T1000 (cell line): ENCODE measurements around the gene FAM227A.
"Not testable (repeated sequence)": the region's sequence is repeated elsewhere in the genome, so short reads cannot be mapped to it uniquely, and the experiment has no call there.

Experiments
- DNase-seq: peaks from one replicate; lab custom pipeline; 2025; ENCODE audit warnings: mixed read lengths; lab: John Stamatoyannopoulos, UW

Gene FAM227A

DNA sequence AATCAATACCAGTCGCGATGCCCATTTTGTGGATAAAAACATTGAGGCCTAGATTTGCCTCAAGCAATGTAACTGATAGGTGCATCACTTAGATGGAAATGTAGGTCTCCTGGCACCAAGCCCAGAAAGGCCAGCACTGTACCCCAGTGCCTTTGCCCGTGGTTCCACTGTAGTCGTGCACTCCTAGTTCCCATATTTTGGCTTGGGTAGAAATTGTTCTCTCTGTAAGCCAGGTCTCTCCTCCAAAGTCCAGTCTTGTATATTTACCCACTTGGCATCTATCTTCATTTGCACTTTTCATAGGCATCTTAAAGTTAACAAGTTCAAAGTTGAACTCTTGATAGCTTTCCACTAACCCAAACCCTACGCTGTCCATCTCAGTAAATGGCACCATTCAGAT is 44.6 kb downstream of the FAM227A start:
- DNase-seq, result no peak

DNA sequence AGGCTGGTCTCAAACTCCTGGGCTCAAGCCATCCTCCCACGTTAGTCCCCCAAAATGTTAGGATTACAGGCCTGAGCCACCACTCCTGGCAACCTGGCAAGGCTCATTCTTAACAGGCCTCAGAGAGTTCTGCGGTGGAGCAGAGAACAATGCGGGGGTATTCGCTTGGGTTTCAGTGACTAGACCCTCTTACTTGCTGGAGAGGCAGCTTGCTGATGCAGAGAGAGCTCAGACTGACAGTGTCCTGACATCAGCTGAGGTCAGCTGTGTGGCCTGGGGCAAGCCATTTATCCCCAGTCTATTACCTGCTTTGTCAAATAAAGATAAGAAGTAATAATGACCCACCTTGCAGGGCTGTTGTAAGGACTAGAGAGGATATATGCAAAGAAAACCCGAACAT is 46.0 kb downstream of the FAM227A start:
- no peak for DNase-seq

DNA sequence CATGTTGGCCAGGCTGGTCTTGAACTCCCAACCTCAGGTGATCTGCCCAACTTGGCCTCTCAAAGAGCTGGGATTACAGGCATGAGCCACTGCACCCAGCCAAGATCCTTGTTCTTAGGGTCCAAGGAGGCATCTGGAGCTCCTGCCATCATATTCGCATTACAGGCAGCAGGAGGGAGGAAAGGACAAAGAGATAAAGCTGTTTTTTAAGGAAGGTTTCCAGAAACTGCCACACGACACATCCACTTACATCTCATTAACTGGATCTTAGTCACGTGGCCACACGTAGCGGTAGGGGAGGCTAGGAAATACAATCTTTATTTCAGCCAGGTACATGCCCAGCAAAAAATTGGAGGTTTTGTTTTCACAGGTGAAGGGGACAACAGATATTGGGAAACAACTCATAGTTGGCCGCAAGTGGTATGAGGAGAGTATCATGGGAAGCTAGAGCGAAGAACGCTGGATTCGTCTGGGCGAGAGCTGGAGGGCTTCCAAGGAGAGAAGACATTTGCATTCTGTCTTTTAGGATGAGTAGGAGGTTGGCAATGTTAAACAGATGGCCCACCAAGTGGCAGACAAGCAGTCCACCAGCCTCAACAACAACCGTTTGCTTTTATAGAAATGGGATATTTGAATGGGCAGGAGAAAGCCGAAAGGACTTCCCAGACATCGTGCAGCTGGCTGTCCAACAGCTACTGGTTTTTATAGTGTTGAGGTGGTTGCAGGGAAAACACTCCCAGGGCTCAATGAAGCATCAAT is 47.0 kb downstream of the FAM227A start:
- DNase-seq, result no peak

- DNase-seq, result no peak
Measured at GRCh38 chr22:38607680-38608079, 48.5 kb downstream of the FAM227A start.

- DNase-seq, result no peak
Measured at GRCh38 chr22:38602166-38602565, 54.0 kb downstream of the FAM227A start.

DNA sequence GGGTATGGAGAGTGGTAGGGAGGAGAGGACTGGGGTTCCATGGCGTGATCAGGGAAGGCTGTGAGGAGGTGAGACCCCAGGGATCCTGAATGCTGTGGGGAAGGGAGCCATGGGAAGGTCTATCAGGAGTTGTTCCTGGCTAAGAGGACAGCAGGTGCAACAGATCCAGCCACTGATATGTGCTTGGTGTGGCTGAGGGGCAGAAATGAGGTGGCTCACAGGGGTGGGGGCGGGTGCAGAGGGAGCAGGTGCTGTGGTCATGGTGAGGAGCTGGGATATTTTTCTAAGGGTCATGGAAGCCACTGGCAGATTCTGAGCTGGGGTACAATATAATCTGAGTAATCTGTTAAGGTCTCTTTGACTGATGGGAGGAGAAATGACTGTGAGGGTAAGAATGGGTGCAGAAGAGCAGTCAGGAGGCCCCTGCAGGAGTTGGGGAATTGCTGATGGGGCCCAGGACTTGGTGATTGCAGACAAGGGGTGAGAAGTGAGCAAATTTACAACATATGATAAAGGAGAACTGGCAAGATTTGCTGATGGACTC is 54.9 kb downstream of the FAM227A start:
- no peak for DNase-seq

DNA sequence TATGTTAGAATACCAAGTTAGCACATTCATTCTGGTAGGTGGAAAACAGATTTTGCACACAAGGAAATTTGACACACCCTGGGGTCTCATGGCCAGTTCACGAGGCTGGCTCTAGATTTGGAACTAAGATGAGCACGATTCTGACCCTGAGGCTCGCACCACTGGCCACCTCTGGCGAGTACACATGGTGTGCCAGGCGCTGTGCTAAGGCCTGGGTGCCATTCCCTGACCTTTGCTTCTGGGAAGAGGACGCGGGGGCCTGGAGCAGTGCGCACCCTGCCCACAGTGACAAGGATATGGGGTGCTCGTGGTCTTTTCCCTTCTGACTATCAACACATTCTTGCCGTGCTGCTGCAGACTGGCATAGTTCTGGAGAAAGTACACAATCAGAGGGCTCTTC is 56.7 kb downstream of the FAM227A start:
- no peak for DNase-seq

DNA sequence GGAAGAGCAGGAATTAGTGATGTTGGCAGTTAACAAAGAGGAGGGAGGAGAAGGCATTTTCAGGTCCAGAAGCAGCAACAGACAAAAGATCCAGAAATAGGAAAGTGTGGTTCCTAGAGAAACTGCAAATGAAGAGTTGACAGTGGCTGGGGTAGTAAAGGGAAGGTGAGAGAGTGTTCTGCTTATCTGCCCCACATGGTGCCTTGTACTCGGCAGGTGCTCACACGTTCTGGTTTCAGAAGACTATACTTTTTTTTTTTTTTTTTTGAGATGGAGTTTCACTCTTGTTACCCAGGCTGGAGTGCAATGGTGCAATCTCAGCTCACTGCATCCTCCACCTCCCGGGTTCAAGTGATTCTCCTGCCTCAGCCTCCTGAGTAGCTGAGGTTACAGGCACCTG is 73.3 kb downstream of the FAM227A start:
- DNase-seq, result not testable (repeated sequence)

GRCh38 chr22:38578505-38578904 is 77.7 kb downstream of the FAM227A start:
- no peak for DNase-seq

- no peak for DNase-seq
Measured at GRCh38 chr22:38572065-38572464, 84.1 kb downstream of the FAM227A start.

DNA sequence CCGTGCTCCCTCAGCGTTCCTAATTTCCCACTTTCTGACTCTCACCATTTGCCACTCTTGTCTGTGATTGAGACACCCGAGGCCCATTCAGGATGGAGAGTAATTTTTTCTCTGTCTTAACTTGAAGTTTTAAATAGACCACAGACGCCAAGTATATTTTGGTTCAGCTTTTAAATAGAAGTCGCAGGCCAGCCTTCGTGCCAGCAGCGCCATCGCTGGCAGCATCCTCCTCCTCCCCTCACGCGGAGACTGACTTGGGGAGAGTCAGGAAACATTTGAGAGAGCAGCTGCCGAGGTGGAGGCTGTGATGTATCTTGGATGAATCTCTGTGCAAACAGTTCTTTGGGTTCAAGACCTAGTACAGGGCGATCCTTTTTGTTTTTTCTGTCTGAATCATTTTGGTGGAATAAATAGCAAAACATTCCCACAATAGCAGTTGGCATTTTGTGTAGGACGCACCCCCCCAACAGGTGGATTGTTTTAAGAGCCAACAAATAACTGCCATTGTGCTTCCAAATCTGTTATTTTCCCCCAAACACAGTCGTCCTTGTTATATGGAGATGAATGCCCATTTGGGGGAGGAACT is 85.3 kb downstream of the FAM227A start:
- no peak for DNase-seq

GRCh38 chr22:38569972-38570778 is 86.0 kb downstream of the FAM227A start, which contains the start of gene DMC1:
Gene DMC1, minus strand, starts transcription at chr22:38570183. Its CDS starts 1,927 bp downstream, at chr22:38568256.
- peak; percentile 68 for DNase-seq

DNA sequence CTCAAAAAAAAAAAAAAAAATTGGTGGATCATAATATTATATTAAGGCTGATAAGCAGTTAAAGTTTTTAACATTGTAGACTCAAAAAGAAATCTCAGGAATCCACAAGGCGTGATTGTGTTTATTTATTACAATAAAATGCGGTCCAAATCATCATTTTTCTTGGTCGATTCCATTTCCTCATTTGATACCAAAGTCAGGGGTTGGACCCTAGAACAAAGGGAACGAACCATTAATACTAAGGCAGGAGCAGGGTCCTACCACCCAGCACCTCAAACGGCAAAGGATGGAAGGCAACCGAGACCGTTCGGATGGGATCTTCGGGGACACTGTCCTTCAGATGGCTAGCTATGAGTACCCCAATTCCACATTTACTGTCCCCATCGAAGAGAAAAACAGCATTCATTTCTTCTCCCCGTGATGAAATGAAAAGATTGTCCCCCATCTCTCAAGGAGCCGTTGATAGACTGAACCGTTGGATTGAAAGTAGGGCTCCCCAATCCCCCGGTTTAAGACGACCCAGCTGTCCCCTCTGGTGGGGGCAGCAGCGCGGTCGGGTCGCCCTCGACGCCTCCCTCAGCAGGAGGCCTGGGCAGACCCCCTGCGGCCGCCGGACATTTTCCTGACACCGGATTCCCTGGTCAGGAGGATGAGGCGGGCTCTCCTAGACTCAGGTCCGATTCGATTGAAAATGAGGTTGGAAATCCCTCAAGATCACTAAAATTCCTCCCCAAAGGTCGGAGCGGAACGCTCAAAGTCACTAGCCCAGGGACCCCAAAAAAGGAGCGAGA is 86.8 kb downstream of the FAM227A start:
- DNase-seq, result no peak

DNA sequence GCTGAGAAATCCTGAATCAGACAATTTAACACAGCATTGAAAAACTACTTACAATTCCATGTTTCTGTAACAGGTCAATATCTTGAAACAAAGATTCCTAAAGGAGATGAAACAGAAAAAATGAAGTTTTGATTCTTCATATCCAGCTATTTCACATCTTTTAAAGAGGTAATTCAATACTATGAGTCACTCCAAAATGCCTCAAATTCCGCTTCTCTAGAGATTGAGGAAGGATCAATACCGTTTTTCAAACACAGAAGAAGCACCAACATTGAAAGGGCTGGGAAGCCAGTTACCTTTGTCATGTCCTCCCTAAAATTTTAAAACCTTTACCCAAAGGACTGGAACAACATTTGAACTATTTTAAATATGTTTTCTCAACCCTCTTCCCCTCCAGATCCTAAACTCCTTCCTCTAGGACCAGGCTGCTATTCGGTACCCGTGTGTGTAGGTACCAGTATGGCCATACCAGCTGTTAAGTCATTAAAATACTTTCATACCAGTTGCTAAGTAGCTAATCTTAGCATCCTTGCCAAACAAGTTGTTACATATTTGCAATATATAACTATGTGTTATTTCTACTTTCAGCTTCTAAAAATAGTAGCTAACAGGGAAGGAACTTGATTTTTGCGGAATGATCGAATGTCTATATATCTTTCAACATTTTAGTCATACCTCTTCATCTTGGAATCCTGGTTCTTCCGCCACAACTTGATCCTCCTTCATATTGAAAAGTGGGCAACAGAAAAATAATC is 88.5 kb downstream of the FAM227A start:
- DNase-seq, result no peak

DNA sequence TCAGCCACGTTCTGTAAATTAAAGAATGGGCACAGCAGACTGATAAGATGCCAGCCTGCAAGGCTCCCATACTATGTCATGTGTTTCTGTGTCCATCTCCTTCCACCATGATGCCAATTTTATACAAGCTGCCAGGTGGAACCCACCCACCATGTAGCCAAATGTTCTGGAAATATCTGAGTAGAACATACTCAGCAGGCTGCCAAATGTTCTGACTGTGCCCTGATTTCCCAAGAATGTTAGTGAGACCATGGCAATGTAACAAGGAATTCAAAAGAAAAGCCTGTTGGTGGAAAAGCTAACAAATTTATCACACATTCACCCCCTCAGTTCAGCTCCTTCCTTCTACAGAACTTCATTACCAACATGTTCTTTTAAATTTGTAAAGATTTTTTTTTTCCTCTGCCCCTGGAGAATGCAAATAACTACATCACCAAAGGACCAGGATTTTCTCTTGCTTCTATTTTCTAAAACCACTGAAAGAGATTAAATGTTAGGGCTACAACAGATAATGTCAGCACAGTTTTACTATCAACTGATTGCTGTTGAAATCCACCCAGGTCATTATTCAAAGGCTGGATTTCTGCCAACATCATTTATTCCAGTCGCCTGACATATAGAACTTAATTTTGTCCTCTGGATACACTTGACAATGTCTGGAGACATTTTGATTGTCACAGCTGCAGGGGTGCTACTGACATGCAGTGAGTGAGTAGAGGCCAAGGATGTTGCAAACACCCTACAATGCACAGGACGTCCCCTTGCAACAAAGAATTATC is 89.3 kb downstream of the FAM227A start:
- DNase-seq, result no peak

DNA sequence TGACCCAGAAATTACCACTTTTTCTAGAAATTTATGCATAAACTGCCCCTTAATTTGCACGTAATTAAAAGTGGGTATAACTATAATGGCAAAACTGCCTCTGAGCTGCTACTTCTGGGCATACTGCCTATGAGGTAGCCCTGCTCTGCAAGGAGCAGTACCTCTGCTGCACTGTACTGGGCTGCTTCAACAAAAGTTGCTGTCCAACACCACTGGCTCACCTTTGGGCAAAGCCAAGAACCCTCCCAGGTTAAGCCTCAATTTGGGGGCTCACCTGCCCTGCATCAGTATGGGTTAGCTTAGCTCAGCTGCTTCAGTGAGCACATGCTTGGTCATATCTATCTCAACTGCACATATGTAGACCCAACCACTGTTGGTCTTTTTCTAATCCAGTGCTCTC is 90.8 kb downstream of the FAM227A start:
- no peak for DNase-seq

DNA sequence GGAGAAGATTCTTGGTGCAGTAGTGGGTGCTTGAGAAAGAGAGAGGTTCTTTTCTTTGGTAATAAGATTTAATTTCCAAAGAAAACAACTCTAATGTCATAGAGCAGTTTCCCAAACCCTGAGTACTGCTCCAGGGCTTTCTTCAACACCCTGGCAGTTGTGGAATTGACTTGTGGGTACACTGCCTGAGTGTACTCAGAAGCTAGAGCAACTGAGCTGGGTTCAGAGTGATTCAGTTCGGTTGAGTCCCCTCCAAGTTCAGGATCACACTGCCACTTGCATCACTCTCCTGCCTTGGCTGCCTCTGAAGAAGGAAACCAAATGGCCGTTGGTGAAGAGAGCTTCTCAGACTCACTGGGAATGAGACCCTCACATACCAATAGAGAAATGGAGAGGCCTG is 91.5 kb downstream of the FAM227A start:
- no peak for DNase-seq

DNA sequence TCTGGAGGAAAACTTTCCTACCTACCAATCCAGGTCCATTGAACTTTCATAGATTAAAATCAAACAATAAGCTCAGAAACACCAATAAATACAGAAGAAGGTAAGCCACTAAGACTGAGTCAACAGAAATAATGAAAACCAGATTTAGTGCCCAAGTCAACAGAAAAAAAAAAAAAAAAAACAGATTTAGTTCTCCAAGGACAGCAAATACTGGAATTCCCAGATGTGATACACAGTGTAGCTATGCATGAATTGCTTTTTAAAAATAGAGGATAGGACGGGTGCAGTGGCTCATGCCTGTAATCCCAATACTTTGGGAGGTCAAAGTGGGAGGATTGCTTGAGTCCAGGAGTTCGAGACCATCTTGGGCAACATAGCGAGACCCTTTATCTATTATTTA is 101.9 kb downstream of the FAM227A start:
- no peak for DNase-seq

- DNase-seq, result no peak
Measured at GRCh38 chr22:38549101-38549894, 106.9 kb downstream of the FAM227A start.
